Measurements from ENCODE around the gene FBLN7. TPM values are rescaled to one million over a fixed set of nuclear protein-coding genes. Genes with fewer than 3 reads are reported as not detected.

Gene FBLN7
- total and polyA plus RNA-seq, 2 of the 8 experiments (the other 6 are each of a cell fraction or from before 2014, with no cell fraction given): 0.30 to 0.77 TPM

GRCh38 chr2:112189001-112189556 is 50.9 kb downstream of the FBLN7 start:
- no peak overlapping the region for H3K4me2 ChIP-seq (ENCODE audit: insufficient read depth in 1 of 2, low read depth in 2 of 2, low read length in 2 of 2)
- DNase-seq (ENCODE audit: low read depth in 1 of 2, low spot score in 2 of 2) (no peak), FAIRE-seq (no peak)
- no peak overlapping the region for H3K9ac ChIP-seq (replicated peaks in 1 of 4; ENCODE audit: extremely low read depth in 1 of 4, low read depth in 3 of 4, low read length in 3 of 4)
- H3K79me1 ChIP-seq (ENCODE audit: low read depth, low read length): no peaks in the 10 kb centered on the region
- H3K9me3 ChIP-seq (ENCODE audit: insufficient read depth in 2 of 2, low read depth in 1 of 2, low read length in 1 of 2): peaks cover 0 to 9% of the 10 kb centered on the region in 2 experiments; a peak in 1 of 4 replicates
- no peak overlapping the region for H3K27ac ChIP-seq (ENCODE audit: low read depth, low read length)
- H3K23me2 ChIP-seq (ENCODE audit: low read depth, low read length): no peaks in the 10 kb centered on the region
- no peak overlapping the region for H2BK20ac ChIP-seq (ENCODE audit: low read length)
- H3K56ac ChIP-seq (replicated peaks; ENCODE audit: insufficient read length, low read depth, low read length): no peak overlapping the region
- no peak overlapping the region for H2BK15ac ChIP-seq (ENCODE audit: low read length)
- H2BK120ac ChIP-seq (replicated peaks; ENCODE audit: low read depth, low read length): no peak overlapping the region
- 88% methylated on average over 3 of the region's 3 CpGs; no CpG with 5 or more reads in 1 of the 2 experiments for WGBS, 2 experiments (ENCODE audit: extremely low coverage in 1 of 2, insufficient coverage in 1 of 2, insufficient read length in 1 of 2, insufficient replicate concordance in 2 of 2, low coverage in 1 of 2, low lambda C conversion rate in 2 of 2, missing lambda C conversion rate in 1 of 2)
- no peaks in the 10 kb centered on the region for H3K36me3 ChIP-seq (ENCODE audit: control insufficient read depth in 2 of 4, insufficient read depth in 4 of 4, low read length in 3 of 4)
- H4K91ac ChIP-seq (replicated peaks; ENCODE audit: insufficient read length, low read length): no peak overlapping the region
- H3K14ac ChIP-seq (ENCODE audit: insufficient read length): peak overlapping the region; percentile 5
- H2AK5ac ChIP-seq (ENCODE audit: low read depth, low read length): no peak overlapping the region
- no peak overlapping the region for H2BK12ac ChIP-seq (ENCODE audit: low read depth, low read length)
- no peak overlapping the region for H3K4me3 ChIP-seq (ENCODE audit: extremely low read depth in 1 of 4, insufficient read depth in 2 of 4, low read depth in 3 of 4, low read length in 4 of 4)
- no peaks in the 10 kb centered on the region for H3K79me2 ChIP-seq (ENCODE audit: control insufficient read depth in 1 of 2, insufficient read depth in 2 of 2, low read length in 2 of 2)
- no peaks in the 10 kb centered on the region for H3K27me3 ChIP-seq (replicated peaks in 1 of 4; ENCODE audit: control insufficient read depth in 3 of 4, extremely low read depth in 1 of 4, insufficient read depth in 3 of 4, low read length in 3 of 4)
- H4K8ac ChIP-seq (ENCODE audit: extremely low read depth, insufficient read depth, low read length): 0 out of 2 replicates have a peak overlapping the region, but pooled peaks have one; percentile 14
- no peak overlapping the region for H3K4ac ChIP-seq (replicated peaks; ENCODE audit: insufficient read length, low read depth, low read length)
- H3K23ac ChIP-seq (ENCODE audit: insufficient read length): no peak overlapping the region
- no peak overlapping the region for H3K18ac ChIP-seq (ENCODE audit: extremely low read depth, low read length)
- POLR2A ChIA-PET (ENCODE audit: partially characterized antibody): no interaction called here
- no peak for TF ChIP-seq CTBP2 (IDR thresholded peaks at IDR 0.05; ENCODE audit: borderline replicate concordance, insufficient read depth, insufficient read length, low read length)
- TF ChIP-seq KDM1A (IDR thresholded peaks at IDR 0.05; ENCODE audit: borderline replicate concordance, low read length): no peak
- no peak for TF ChIP-seq TEAD4 (IDR thresholded peaks at IDR 0.05; ENCODE audit: low read depth, low read length)
- TF ChIP-seq CEBPB (IDR thresholded peaks at IDR 0.05; ENCODE audit: low read depth, low read length): no peak
- TF ChIP-seq YY1 (IDR thresholded peaks at IDR 0.05; ENCODE audit: low read depth, low read length): no peak
- TF ChIP-seq TAF7 (optimal IDR thresholded peaks at IDR 0.05; ENCODE audit: borderline replicate concordance, low read depth, low read length): no peak
- H3K4me1 ChIP-seq (replicated peaks in 1 of 4; ENCODE audit: control insufficient read depth in 3 of 4, insufficient read depth in 4 of 4, low read length in 3 of 4): no peaks in the 10 kb centered on the region
- H2AFZ ChIP-seq (ENCODE audit: low read length): no peak overlapping the region
- H4K5ac ChIP-seq (ENCODE audit: insufficient read length, low read depth, low read length): no peak overlapping the region
- CTCF ChIA-PET (ENCODE audit: partially characterized antibody): interaction anchor here (0.8 to 3.3 kb wide), 3 partner anchors 11 to 47 kb away, joined by 3 to 10 read pairs (median 3); no protein-coding TSS in a partner anchor
- no peak overlapping the region for H2BK5ac ChIP-seq (ENCODE audit: low read depth, low read length)
- H4K20me1 ChIP-seq (replicated peaks in 1 of 2; ENCODE audit: control insufficient read depth in 1 of 2, insufficient read depth in 2 of 2, low read length in 2 of 2): peaks cover 0 to 1% of the 10 kb centered on the region in 2 experiments

Measured in H1 (cell line).